ENCODE measurements around the gene NCBP2L.

The NCBP2L gene

GRCh38 chrX:107777536-107777832, at the start of gene NCBP2L:
Gene NCBP2L (plus strand): TSS chrX:107777733. CDS start chrX:107794221, 16,488 bp downstream.
- DNase-seq = no peak

- DNase-seq = peak in 20 of 56 donors; percentile 0 to 55 (median 12)
These were observed 49.0 kb upstream of the NCBP2L start for GRCh38 chrX:107728371-107729099.

- DNase-seq = peak in 3 of 56 donors; percentile 0 to 1 (median 1)
These were observed 47.8 kb upstream of the NCBP2L start for GRCh38 chrX:107729558-107730297.

- DNase-seq = no peak
These were observed 47.3 kb upstream of the NCBP2L start for GRCh38 chrX:107730298-107730655.

- no peak for DNase-seq
These were observed 46.4 kb upstream of the NCBP2L start for GRCh38 chrX:107730991-107731766.

GRCh38 chrX:107731831-107732502, 45.6 kb upstream of the NCBP2L start:
- DNase-seq = peak in 53 of 56 donors; percentile 1 to 83 (median 43)

GRCh38 chrX:107733686-107734085, 43.8 kb upstream of the NCBP2L start:
- DNase-seq = no peak

GRCh38 chrX:107734646-107735045, 42.9 kb upstream of the NCBP2L start:
- DNase-seq = no peak

- DNase-seq = peak in 1 of 56 donors; percentile 3
These were observed 40.6 kb upstream of the NCBP2L start for GRCh38 chrX:107736781-107737531.

GRCh38 chrX:107738272-107738671, 39.3 kb upstream of the NCBP2L start:
- DNase-seq = peak in 25 of 56 donors; percentile 2 to 53 (median 21)

GRCh38 chrX:107738768-107739167, 38.8 kb upstream of the NCBP2L start:
- peak in 54 of 56 donors; percentile 2 to 82 (median 48) for DNase-seq

- DNase-seq = no peak
These were observed 38.0 kb upstream of the NCBP2L start for GRCh38 chrX:107739541-107739940.

GRCh38 chrX:107741404-107741790, 36.1 kb upstream of the NCBP2L start:
- peak in 28 of 56 donors; percentile 12 to 72 (median 44) for DNase-seq

- DNase-seq = no peak
These were observed 34.8 kb upstream of the NCBP2L start for GRCh38 chrX:107742700-107743191.

- DNase-seq = no peak
These were observed 33.5 kb upstream of the NCBP2L start for GRCh38 chrX:107743995-107744394.

- DNase-seq = peak in 21 of 56 donors; percentile 1 to 58 (median 18)
These were observed 32.7 kb upstream of the NCBP2L start for GRCh38 chrX:107744868-107745267.

GRCh38 chrX:107747596-107748161, 29.9 kb upstream of the NCBP2L start:
- peak in 19 of 56 donors; percentile 1 to 44 (median 11) for DNase-seq

- DNase-seq = no peak
These were observed 29.0 kb upstream of the NCBP2L start for GRCh38 chrX:107748506-107748905.

GRCh38 chrX:107750263-107750662, 27.3 kb upstream of the NCBP2L start:
- no peak for DNase-seq

GRCh38 chrX:107750861-107751445, 26.6 kb upstream of the NCBP2L start:
- DNase-seq = no peak

Data from amygdala (tissue), 56 donors.